EL (cell line): ENCODE measurements around the gene LRMDA.
A peak's percentile ranks its signal among the peaks of the same experiment; 100 is the strongest.
"Not testable (repeated sequence)": the region's sequence is repeated elsewhere in the genome, so short reads cannot be mapped to it uniquely, and the experiment has no call there.

Experiments
- DNase-seq: peaks from one replicate; pipeline ENCODE4 v3.0.0-alpha.2; 2016

The LRMDA gene

DNA sequence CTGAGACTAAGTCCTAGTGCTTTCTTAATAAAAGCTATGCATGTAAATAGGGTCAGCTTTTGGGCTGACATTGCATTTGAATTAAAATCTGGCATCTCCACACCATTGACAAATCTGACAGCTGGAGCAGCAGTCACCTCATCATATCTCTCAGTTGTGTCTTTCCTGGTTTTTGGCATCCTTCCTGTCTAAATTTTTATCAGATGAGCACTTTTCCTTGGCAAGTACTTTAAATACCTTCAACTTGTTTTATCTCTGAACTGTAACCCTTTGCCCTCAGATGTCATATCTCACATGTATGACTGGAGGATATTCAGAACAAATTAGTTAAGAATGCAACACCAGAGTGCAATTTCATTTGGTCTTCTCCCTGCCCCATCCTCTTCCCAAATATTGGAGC, 1066.2 kb downstream of the LRMDA start:
- peak; percentile 13 for DNase-seq

DNA sequence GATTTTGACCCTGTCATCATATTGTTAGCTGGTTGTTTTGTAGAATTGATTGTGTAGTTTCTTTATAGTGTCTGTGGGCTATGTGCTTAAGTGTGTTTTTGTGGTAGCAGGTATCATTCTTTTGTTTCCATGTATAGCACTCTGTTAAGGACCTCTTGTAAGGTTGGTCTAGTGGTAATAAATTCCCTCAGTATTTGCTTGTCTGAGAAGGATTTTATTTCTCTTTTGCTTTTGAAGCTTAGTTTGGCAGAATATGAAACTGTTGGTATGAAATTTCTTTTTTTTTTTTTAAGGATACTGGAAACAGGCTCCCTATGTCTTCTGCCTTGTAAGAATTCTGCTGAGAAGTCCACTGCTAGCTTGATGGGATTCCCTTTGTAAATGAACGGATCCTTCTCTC, 1073.4 kb downstream of the LRMDA start:
- no peak for DNase-seq

GRCh38 chr10:76509446-76509845, 1078.0 kb downstream of the LRMDA start:
- no peak for DNase-seq

- no peak for DNase-seq
Measured at GRCh38 chr10:76514321-76514720, 1082.9 kb downstream of the LRMDA start.

GRCh38 chr10:76514869-76515268, 1083.4 kb downstream of the LRMDA start:
- DNase-seq = no peak

DNA sequence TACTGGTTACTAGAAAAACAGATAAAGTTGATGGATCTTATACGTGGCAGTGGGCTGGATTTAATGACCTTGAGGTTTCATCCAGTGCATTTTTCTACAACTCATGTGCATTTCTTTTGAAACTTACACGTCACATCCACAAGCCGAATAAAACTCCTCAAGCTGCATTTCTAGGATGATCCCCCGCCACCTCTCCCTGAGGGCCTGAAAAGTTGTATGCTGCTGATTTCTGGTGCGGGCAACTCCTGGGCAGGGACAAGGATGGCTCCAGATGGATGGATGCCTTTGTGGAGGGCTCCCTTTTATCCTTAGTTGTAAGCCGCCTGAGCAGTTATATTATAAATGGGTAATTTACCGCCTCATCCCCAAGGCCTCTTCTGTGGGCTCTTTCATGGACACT, 1091.1 kb downstream of the LRMDA start:
- no peak for DNase-seq

DNA sequence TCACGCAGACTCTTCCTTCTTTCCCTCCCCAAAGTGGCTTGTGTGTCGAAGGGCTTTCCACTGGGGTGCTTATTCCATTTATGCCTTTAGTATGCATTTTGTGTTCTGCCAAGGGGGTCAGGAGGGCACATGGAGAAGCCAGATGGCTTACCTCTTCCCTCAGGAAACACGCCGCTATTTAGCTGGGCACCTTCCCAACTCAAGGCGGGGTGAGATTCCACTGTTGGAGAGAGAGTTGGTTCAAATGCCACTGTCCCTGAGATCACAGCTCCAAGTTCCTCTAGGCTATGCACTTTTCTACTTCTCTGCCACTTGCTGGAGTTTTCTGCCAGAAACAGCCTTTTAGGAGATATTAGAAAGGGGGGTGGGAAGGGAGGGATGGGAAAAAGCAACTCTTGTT, 1091.8 kb downstream of the LRMDA start:
- DNase-seq = no peak

- DNase-seq = no peak
Measured at GRCh38 chr10:76523791-76524351, 1092.4 kb downstream of the LRMDA start.

DNA sequence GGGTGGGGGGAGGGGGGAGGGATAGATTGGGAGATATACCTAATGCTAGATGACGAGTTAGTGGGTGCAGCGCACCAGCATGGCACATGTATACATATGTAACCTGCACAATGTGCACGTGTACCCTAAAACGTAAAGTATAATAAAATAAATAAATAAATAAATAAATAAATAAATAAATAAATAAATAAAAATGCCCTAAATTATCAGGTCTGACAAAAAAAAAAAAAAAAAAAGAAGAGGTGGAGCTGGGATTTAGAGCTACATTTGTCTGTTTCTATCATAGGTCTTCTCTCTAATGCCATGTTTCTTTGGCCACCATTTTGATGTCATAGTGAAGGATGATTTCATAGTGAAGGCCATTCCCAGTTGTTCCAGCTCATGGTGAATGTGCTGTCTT, 1095.4 kb downstream of the LRMDA start:
- not testable (repeated sequence) for DNase-seq

- no peak for DNase-seq
Measured at GRCh38 chr10:76540331-76540730, 1108.9 kb downstream of the LRMDA start.

DNA sequence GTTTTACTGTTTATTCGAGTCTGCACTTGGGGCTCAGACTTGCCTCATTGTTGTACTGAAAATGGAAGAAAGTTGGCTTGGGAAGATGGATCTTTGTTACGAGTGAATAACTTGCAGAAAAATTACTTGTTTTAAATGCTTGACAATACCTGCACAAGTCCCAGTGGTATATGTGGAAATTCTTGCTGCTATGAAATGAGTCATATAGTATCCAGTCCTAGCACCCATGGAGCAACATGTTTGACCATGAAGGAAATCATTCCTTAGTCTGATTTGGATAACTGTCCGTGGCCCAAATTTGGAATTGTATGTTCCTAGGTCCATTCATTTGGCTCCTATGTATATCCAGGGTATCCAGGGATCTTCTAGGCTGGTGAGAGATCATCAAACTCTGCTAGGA, 1109.4 kb downstream of the LRMDA start:
- no peak for DNase-seq

- DNase-seq = no peak
Measured at GRCh38 chr10:76541852-76542251, 1110.4 kb downstream of the LRMDA start.

DNA sequence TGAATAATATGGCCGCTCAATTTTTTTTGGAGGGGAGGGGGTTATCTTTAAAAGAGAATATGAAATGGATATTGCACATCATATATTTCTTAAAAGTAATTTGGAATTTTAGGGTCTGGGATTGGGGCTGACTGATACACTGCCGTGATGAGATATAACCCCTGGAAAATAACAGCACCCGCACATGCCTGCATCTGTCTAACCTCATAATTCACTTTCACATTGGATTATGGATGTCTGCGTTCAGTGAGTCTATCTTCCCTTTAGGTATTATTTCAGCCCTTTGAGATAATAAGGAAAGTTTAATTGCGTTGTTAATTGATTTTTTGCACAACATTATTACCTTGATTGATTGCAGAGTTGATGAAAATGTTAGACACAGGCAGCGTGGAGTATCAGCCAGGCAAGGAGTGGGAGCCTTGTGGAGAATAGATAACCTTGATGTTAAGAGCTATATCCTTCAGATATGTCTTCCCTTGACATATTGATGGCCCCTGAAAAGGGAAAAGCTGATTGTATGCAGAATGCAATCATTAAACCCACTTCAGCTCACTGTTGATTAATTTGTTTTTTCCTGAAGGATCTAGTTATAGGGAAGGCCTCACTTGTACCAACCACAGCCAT, 1111.0 kb downstream of the LRMDA start:
- no peak for DNase-seq

DNA sequence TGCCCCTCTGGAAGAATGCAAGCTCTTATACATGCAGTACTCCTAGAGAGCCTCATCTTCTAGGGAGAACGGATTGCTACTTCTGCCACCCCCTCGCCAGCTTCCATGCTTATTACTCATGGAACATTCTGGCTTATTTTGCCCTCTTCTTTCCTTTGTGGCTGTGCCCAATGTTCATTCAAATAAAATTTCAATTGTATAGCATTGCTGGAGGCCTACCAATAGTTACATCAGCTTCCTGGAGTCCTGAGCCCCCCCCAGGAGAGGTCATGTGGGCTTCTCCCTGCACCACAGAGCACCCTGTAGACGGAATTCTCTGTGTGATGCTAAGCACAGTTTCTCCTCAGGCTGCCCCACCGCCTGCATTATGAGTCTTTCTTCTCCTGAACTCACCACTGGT, 1112.2 kb downstream of the LRMDA start:
- DNase-seq = peak; percentile 63

- no peak for DNase-seq
Measured at GRCh38 chr10:76544789-76545188, 1113.4 kb downstream of the LRMDA start.

DNA sequence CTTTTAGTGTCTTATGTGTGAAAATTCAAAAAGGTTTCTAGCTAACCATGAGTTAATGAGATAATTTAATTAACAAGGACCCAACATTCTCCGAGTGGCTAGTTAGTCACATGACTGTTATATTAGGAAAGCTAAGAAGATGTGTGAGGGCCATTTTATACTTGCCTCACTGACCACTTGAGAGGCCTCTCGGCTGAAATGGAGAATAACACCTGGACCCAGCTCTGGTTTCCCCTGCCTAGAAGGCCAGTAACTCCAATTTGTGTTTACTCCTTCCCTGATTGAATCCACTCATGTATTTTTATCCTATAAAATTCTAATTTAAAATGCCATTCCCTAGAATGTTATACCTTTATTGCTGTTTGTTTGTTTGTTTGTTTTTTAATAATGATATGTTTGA, 1115.0 kb downstream of the LRMDA start:
- no peak for DNase-seq

- peak; percentile 78 for DNase-seq
Measured at GRCh38 chr10:76547352-76547972, 1116.0 kb downstream of the LRMDA start.

GRCh38 chr10:76548716-76549115, 1117.3 kb downstream of the LRMDA start:
- DNase-seq = no peak

GRCh38 chr10:76549171-76549570, 1117.7 kb downstream of the LRMDA start:
- no peak for DNase-seq

DNA sequence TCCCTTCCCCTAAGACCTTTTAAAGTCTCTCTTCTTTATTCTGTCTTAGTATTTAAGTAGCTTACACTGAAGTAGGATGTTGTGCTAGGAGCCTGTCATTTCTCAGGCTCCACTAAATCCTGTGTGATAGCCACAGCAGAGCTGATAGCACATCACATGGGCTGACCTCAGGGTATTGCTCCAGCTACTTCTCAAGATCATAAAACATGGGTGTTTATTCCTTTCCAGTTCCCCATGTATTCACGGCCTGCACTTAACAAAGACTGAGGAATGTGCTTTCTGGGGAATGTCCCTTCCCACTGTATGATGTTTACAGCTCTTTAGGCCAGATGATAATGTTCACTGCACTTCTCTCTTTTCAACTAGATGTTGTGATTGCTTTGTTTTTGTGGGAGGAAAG, 1119.4 kb downstream of the LRMDA start:
- DNase-seq = peak; percentile 37

GRCh38 chr10:76552091-76552873, 1120.9 kb downstream of the LRMDA start:
- no peak for DNase-seq

DNA sequence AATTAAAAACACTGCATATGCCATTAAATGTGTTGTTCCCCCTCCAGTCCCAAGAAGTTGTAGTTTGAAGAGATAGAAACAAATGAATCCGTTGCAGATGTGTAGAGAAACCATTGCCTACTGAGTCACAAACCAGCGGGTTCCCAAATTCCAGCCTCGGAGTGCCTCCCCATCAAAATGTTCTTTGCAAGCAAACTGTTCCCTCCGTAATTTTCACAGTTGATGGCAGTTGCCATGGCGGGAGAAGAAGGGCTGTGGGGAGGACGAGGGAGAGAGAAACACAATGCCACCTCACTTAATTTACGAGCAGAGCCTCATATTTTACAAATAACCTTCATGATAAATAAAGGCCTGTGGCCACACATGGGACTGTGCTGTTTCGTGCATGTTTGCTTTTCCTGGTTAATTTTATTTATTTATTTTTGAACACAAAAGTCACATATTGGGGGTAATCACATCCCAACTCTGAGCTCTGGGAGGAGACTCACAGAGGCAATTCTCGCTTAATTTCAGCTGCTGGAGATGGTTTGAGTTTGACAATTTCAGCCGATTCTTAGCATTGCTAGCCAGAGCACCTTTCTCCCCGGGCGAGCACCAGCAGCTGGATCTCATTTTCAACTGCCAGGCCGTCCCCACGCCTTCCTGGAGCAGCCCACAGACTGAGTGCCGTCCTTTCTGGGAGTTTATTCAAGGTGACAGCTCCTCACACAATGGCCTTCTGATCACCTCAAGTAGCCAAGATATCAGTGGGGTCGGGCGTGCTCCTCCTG, 1122.0 kb downstream of the LRMDA start:
- DNase-seq = no peak

DNA sequence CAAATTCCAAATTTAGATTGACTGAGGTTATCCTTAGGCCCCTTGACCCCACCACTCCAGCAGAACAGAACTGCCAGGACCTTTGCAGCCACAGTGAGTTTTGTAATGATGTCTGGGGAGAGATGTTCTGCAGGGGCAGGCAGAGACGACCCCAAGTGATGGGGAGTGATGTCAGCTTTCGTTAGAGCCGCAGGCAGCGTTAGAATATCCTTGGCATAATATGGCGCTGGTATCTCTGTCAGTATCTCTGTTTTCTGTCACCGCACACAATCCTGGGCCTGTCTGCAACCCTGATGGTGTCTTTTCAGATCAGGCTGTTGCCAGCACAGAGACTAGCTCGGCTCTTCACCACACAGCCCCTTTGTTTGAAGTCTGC, 1122.6 kb downstream of the LRMDA start:
- DNase-seq = no peak
